Activated CD4-positive, alpha-beta memory T cell treated with anti-CD3 and anti-CD28 coated beads for 36 hours (primary cell): ENCODE results near the gene UCP3. TPM values are rescaled to one million over a fixed set of nuclear protein-coding genes. Genes with fewer than 3 reads are reported as not detected.

Experiments
- CTCF ChIA-PET: fragments of 350-600 bp; sonication (Branson Sonifier 250); formaldehyde crosslinking; loops from one replicate; lab custom pipeline; 2021; ENCODE audit warnings: antibody characterized with exemption, inconsistent platforms; lab: Charles Lee
- POLR2A ChIA-PET: fragments of 350-600 bp; sonication (Branson Sonifier 250); formaldehyde crosslinking; loops from one replicate; lab custom pipeline; 2021; ENCODE audit warnings: antibody characterized with exemption; lab: Charles Lee
- DNase-seq: peaks from one replicate; pipeline ENCODE4 v3.0.0-alpha.2; 2020
- H3K27ac Mint-ChIP-seq: one replicate; pipeline ENCODE4 v1.8.0; 2021; ENCODE audit warnings: mixed read lengths
- H3K27me3 Mint-ChIP-seq: one replicate; pipeline ENCODE4 v1.8.0; 2021; ENCODE audit warnings: mixed read lengths
- H3K36me3 Mint-ChIP-seq: one replicate; pipeline ENCODE4 v1.8.0; 2021; ENCODE audit warnings: mixed read lengths
- H3K4me1 Mint-ChIP-seq: one replicate; pipeline ENCODE4 v1.8.0; 2021; ENCODE audit warnings: low read depth, mixed read lengths
- H3K4me3 Mint-ChIP-seq: one replicate; pipeline ENCODE4 v1.8.0; 2021; ENCODE audit warnings: mild to moderate bottlenecking, mixed read lengths
- H3K9me3 Mint-ChIP-seq: one replicate; pipeline ENCODE4 v1.8.0; 2021; ENCODE audit warnings: mixed read lengths
- intact Hi-C: fragments of 100-400 bp; cut with micrococcal nuclease; formaldehyde crosslinking; loops from one replicate; pipeline ENCODE4 v1.15.1; 2023
- total RNA-seq, 2 experiments: library from RNA; stranded (reverse); gene quantifications; one replicate each; pipeline ENCODE4 v1.2.3, GENCODE V29; 2021

Gene UCP3, protein sequence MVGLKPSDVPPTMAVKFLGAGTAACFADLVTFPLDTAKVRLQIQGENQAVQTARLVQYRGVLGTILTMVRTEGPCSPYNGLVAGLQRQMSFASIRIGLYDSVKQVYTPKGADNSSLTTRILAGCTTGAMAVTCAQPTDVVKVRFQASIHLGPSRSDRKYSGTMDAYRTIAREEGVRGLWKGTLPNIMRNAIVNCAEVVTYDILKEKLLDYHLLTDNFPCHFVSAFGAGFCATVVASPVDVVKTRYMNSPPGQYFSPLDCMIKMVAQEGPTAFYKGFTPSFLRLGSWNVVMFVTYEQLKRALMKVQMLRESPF
- total RNA-seq, result 1 to 10 TPM; 1.4 to 2.0 TPM

DNA sequence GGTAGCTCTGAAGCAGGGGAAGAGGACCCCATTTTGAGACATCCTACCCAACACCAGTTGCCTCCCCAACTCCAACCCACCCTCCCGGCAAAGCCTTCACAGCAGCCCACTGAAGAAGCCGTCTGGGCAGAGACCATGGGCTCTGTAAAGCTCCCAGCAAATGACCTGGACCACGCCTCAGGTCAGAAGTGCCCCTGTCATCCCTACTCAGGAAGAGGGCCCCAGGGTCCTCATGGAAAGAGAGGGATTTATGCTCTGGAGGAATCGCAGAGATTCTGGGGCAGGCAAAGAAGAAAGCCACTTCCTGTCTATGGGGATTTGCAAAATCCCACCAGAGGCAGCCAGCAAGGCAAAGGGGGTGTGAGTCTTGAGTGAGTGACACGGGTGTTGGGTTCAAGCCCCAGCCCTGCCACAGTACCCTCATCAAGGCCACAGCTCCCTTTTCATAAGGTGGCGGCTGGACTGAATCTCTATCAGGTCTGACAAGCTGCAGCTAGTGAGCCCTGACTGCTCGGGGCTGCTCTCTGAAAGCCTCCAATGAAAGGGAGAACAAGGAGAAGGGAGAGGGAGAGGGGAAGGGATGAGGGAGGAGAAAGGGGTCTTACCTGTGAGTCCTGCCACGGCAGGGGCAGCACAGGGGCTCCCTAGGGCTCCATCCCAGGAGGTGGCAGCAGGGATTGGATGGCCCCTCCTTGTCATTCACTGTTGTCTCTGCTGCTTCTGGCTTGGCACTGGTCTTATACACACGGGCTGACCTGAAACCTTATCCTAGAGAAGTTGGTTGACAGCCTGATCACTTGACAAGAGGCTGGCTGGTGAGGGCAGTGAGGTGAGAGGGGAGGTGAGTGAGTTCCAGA, at the start of gene UCP3:
TSS of gene UCP3 (minus strand) at position 713 of the 857 bp plus-strand sequence. CDS start 2,043 bp downstream, outside the sequence.
- Mint-ChIP-seq H3K9me3 (no peaks in the 10 kb centered on the region), H3K36me3 (peaks cover 6% of the 10 kb centered on the region), H3K27me3 (no peaks in the 10 kb centered on the region), H3K4me1 (peaks cover 87% of the 10 kb centered on the region), H3K27ac (peak within 1 kb of the TSS; percentile 95), H3K4me3 (no peak within 1 kb of the TSS)
- intact Hi-C loops, result loop anchor here (5.0 kb wide), 1 partner anchor 36 kb away; no protein-coding TSS in a partner anchor
- ChIA-PET POLR2A (interaction anchor here (0.8 to 2.6 kb wide), 5 partner anchors 11 to 29 kb away, joined by 3 to 8 read pairs (median 5); partner anchors contain the start of gene UCP2), CTCF (interaction anchor here (0.7 to 1.5 kb wide), 3 partner anchors 11 to 28 kb away, joined by 3 to 5 read pairs (median 4); no protein-coding TSS in a partner anchor)
- DNase-seq, result no peak

DNA sequence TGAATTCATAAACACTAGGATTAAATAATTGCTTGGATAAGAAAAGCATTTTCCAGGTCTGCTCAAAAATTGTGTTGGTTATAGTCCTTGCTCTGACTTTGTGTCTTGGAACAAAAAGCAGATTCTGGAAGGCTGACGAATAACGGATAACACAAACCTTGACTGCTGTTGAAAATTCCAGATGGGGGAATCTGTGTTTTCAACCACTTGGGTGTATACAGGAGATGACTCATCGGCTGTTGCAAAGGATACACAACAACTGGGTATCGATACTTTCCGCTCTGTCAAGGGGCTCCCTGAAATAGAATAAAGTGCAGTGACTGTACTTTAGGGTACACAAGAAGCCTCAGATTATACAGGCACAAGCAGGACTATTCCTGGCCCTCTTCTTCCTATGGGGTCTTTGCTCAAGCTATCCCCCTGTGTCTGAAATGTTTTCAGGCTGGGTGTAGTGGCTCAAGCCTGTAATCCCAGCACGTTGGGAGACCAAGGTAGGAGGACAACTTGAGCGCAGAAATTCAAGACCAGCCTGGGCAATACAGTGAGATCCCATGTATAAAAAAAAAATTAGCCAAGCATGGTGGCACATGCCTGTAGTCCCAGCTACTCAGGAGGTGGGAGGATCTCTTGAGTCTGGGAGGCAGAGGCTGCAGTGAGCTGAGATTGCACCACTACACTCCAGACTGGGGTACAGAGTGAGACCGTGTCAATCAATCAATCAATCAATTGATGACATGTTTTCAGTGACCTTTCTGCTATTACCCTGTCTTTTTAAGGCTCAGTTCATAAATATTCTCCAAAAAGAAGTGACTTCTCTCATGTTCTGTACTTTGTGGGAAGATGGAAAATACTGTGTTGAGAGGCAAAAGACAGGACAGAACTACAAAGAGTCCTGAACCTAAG, 48.6 kb upstream of the UCP3 start:
- Mint-ChIP-seq H3K36me3 (peaks cover 23% of the 10 kb centered on the region), H3K27ac (no peak overlapping the region), H3K27me3 (no peaks in the 10 kb centered on the region), H3K4me1 (peaks cover 9% of the 10 kb centered on the region), H3K4me3 (no peak overlapping the region), H3K9me3 (peaks cover 2% of the 10 kb centered on the region)
- DNase-seq, result no peak
- CTCF ChIA-PET, result no interaction called here
- intact Hi-C loops, result no loop called here
- POLR2A ChIA-PET, result interaction anchor here (1.5 kb wide), 1 partner anchor 76 kb away, joined by 3 read pairs; no protein-coding TSS in a partner anchor

DNA sequence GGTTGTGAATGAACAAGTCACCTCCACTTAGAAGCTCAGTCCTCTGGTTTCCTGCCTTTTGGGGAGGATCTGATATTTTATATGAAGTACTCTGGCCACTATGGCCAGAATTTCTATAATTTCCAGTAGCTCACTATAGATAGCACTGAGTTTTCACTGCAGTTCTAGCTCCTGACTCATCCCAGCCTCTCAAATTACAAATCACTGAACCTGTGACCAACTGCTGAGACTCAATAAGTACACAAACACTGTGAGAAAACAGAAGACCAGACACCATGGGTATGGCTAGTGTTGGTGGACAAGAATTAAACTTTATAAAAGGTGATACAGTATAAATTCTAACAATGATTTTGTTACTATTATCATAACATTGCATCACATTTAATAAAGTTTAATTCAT, 47.1 kb upstream of the UCP3 start:
- ChIA-PET POLR2A (no interaction called here), CTCF (no interaction called here)
- Mint-ChIP-seq H3K27me3 (no peaks in the 10 kb centered on the region), H3K9me3 (peaks cover 2% of the 10 kb centered on the region), H3K27ac (no peak overlapping the region), H3K4me3 (no peak overlapping the region), H3K36me3 (peaks cover 19% of the 10 kb centered on the region), H3K4me1 (peaks cover 7% of the 10 kb centered on the region)
- no peak for DNase-seq
- intact Hi-C loops, result no loop called here

DNA sequence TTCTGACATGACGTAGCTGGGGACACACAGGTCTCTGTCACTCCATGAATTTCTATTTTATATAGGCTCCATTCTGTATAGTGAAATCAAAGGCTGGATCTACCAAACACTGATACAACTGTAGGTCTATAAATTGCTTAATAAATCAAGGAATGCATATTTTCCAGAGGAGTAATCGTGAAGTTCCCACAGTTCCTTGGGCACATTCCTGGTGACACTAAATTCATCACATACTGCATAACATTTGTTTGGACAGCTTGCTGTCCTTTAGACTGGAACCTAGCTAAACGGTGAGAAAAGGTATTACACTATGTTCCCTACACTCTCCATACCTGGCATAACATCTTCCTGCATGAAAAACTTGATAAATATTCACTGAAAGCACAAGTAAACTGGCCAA, 41.6 kb upstream of the UCP3 start:
- no peak overlapping the region for H3K27ac Mint-ChIP-seq
- peaks cover 17% of the 10 kb centered on the region for H3K36me3 Mint-ChIP-seq

DNA sequence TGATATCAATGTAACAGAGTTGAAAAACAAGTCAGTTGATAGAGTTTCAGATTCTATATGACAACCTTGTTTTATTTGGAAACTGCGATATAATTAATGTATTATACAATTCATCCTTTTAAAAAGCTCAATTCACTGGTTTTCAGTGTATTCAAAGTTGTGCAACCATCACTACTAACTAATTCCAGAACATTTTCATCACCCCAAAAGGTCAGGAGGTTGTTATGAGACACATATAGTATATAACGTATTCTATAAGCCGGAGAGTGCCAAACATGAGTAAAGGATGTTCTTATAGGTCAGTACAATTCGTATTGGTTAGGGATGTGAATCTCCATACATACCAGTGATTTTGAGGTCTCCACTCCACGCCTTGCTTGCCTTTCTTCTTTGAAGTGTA, 40.1 kb upstream of the UCP3 start:
- ChIA-PET POLR2A (no interaction called here), CTCF (interaction anchor here (0.6 kb wide), 1 partner anchor 68 kb away, joined by 3 read pairs; no protein-coding TSS in a partner anchor)
- Mint-ChIP-seq H3K4me3 (no peak overlapping the region), H3K27ac (no peak overlapping the region), H3K36me3 (peaks cover 14% of the 10 kb centered on the region), H3K4me1 (no peaks in the 10 kb centered on the region), H3K27me3 (no peaks in the 10 kb centered on the region), H3K9me3 (no peaks in the 10 kb centered on the region)
- intact Hi-C loops, result no loop called here
- no peak for DNase-seq

More for the DNA sequence above, 41.6 kb upstream of the UCP3 start:
- Mint-ChIP-seq H3K4me1 (no peaks in the 10 kb centered on the region), H3K4me3 (no peak overlapping the region), H3K27me3 (no peaks in the 10 kb centered on the region), H3K9me3 (no peaks in the 10 kb centered on the region)
- CTCF ChIA-PET, result no interaction called here
- no peak for DNase-seq
- intact Hi-C loops, result no loop called here
- POLR2A ChIA-PET, result no interaction called here

DNA sequence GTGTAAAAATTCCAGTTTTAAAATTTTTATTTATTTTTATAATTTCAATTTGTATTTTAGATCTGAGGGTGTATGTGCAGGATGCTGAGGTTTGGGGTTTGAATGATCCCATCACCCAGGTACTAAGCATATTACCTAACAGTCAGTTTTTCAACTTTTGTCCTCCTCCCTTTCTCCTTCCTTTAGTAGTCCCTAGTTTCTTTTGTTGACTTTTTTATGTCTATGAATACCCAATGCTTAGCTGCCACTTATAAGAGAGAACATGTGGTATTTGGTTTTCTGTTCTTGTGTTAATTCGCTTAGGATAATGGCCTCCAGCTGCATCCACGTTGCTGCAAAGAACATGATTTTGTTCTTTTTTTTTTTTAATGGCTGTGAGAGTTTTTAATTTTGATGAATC, 35.7 kb upstream of the UCP3 start:
- ChIA-PET POLR2A (no interaction called here), CTCF (interaction anchor here (0.6 kb wide), 1 partner anchor 90 kb away, joined by 6 read pairs; no protein-coding TSS in a partner anchor)
- intact Hi-C loops, result no loop called here
- no peak overlapping the region for H3K4me3 Mint-ChIP-seq
- H3K4me1 Mint-ChIP-seq, result no peaks in the 10 kb centered on the region
- H3K36me3 Mint-ChIP-seq, result peaks cover 21% of the 10 kb centered on the region
- no peaks in the 10 kb centered on the region for H3K9me3 Mint-ChIP-seq
- no peak overlapping the region for H3K27ac Mint-ChIP-seq
- no peak for DNase-seq
- no peaks in the 10 kb centered on the region for H3K27me3 Mint-ChIP-seq

DNA sequence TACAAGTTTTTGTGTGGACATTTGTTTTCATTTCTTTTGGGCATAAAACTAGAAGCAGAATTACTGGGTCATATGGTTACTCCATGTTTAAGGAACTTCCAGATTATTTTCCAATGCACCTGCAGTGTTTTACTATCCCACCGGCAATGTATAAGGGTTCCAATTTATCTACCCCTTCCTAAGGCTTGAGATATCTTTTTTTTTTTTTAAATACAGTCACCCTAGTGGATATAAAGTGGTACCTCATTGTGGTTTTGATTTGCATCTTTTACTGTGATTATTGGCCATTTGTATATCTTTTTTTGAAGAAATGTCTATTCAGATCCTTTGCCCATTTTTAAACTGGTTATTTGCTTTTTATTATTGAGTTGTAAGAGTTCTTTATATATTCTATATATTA, 34.6 kb upstream of the UCP3 start:
- intact Hi-C loops, result no loop called here
- POLR2A ChIA-PET, result no interaction called here
- DNase-seq, result no peak
- Mint-ChIP-seq H3K36me3 (peaks cover 20% of the 10 kb centered on the region), H3K4me3 (no peak overlapping the region), H3K4me1 (no peaks in the 10 kb centered on the region), H3K9me3 (no peaks in the 10 kb centered on the region), H3K27ac (no peak overlapping the region), H3K27me3 (no peaks in the 10 kb centered on the region)
- CTCF ChIA-PET, result no interaction called here

DNA sequence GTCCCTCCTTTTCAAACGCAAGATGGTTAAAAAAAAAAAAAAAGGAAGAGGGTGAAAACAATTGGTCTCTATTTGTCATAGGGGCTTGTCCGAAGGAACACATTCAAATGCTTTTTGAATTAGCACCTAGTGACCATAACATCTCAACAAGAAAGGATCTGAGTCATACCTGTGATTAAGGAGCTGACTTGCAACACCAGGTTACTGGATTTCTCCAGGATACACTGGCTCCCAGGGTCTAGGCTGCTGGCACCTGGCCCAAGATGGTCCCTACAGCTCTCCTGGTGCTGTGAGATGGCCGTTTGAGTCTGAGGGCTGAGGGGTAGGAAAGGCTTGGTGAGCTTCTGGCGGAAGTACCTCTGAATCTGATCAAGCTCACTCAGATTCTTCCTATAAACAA, 28.4 kb upstream of the UCP3 start:
- ChIA-PET CTCF (no interaction called here), POLR2A (interaction anchor here (0.6 kb wide), 1 partner anchor 40 kb away, joined by 3 read pairs; no protein-coding TSS in a partner anchor)
- no peak for DNase-seq
- Mint-ChIP-seq H3K4me1 (peaks cover 6% of the 10 kb centered on the region), H3K27me3 (no peaks in the 10 kb centered on the region), H3K9me3 (no peaks in the 10 kb centered on the region), H3K27ac (no peak overlapping the region), H3K4me3 (no peak overlapping the region), H3K36me3 (peaks cover 23% of the 10 kb centered on the region)
- intact Hi-C loops, result no loop called here

DNA sequence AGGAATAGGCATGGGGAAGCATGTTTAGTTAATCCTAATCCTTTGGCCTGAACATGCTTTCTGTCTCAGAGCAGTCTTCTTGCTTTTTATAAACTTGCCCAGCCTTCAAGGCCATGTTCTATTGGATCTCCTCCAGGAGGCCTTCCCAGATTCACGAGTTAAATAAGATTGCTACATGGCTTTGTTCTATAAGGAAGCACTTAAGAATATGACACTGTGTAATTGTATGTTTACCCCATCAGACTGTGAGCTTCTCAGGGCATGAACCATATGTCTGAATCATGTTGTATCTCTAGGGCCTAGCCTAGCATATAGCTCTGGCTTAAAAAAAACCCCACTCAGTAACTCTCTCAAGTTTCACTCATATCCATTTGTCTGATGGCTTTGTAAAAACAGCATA, 26.4 kb upstream of the UCP3 start:
- no peak overlapping the region for H3K4me3 Mint-ChIP-seq
- peaks cover 18% of the 10 kb centered on the region for H3K36me3 Mint-ChIP-seq
- intact Hi-C loops, result no loop called here
- no peaks in the 10 kb centered on the region for H3K27me3 Mint-ChIP-seq
- peaks cover 24% of the 10 kb centered on the region for H3K4me1 Mint-ChIP-seq
- ChIA-PET POLR2A (no interaction called here), CTCF (interaction anchor here (0.6 kb wide), 1 partner anchor 71 kb away, joined by 3 read pairs; no protein-coding TSS in a partner anchor)
- no peak overlapping the region for H3K27ac Mint-ChIP-seq
- no peak for DNase-seq
- H3K9me3 Mint-ChIP-seq, result no peaks in the 10 kb centered on the region

DNA sequence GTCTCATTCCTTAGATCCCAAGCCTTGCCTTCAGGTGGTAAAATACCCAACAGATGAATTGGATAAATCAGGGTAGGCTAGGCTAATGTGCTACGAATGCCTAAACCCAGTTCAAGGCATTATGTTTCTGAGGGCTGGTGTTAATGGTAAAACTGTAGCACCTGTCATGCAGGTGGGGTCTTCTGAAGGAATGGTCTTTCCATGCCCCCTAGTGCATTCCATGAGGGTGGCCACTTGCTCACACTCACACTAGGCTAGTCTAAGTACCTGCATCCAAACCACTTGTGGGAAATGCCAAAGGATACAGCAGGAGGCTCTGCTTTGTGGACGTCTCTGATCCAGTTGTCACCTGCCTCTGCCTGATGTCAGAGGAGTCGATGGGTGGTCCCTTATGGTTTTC, 24.2 kb upstream of the UCP3 start:
- Mint-ChIP-seq H3K27ac (no peak overlapping the region), H3K9me3 (no peaks in the 10 kb centered on the region), H3K27me3 (no peaks in the 10 kb centered on the region), H3K4me3 (no peak overlapping the region), H3K4me1 (peaks cover 31% of the 10 kb centered on the region), H3K36me3 (peaks cover 18% of the 10 kb centered on the region)
- POLR2A ChIA-PET, result interaction anchor here (2.4 kb wide), 1 partner anchor 53 kb away, joined by 8 read pairs; no protein-coding TSS in a partner anchor
- CTCF ChIA-PET, result interaction anchor here (2.3 kb wide), 1 partner anchor 69 kb away, joined by 11 read pairs; no protein-coding TSS in a partner anchor
- no peak for DNase-seq
- intact Hi-C loops, result loop anchor here (5.0 kb wide), 2 partner anchors 39 to 139 kb away; partner anchors contain the start of genes C2CD3 and PPME1
